Measurements from ENCODE around the gene TDRD12. TPM values are rescaled to one million over a fixed set of nuclear protein-coding genes. Genes with fewer than 3 reads are reported as not detected.
A peak's percentile ranks its signal among the peaks of the same experiment; 100 is the strongest.

TDRD12 gene
- total RNA-seq, 1 donor = 0.36 TPM

DNA sequence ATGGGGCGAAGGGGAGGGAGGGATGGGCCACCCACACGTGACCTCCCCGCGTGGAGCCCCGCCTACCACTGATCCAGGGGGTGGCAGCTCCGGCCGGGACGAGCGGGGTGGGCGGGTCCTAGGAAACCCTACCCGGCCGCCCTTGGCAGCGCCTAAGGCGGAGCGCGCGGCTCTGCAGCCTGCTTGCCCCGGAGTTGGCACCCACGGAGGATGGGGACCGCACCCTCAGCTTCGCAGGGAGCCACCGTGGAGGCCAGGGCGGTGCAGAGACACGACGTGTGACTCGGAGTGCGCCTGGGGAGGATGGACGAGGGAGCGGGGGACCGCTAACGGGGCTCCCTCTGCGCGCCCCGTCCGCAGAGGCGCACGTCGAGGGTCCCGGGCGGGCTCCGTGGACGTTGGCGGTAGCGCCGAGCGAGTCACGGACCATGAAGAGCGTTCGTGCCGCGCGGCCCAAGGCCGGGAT is 43.8 kb upstream of the TDRD12 start, which contains the start of gene RGS9BP:
Gene RGS9BP (plus strand): TSS at position 129 of the 466 bp plus-strand sequence. CDS start 416 bp downstream, outside the sequence.
- H3K79me2 ChIP-seq (ENCODE audit: insufficient read depth, low read length) = peaks cover 42% of the 10 kb centered on the region
- no peaks in the 10 kb centered on the region for H3K36me3 ChIP-seq (ENCODE audit: insufficient read depth, low read length)
- H3K4me2 ChIP-seq (ENCODE audit: insufficient read depth, low read length) = peak within 1 kb of the TSS; percentile 80
- peaks cover 28% of the 10 kb centered on the region for H4K20me1 ChIP-seq (ENCODE audit: insufficient read depth, low read length)
- H3K27ac ChIP-seq (ENCODE audit: low read depth, low read length) = no peak within 1 kb of the TSS
- DNase-seq (ENCODE audit: insufficient read length, low spot score, missing footprints) = peak; percentile 94
- H3K27me3 ChIP-seq (ENCODE audit: insufficient read depth, low read length) = peaks cover 22% of the 10 kb centered on the region
- H3K4me1 ChIP-seq (ENCODE audit: insufficient read depth, low read length) = peaks cover 10% of the 10 kb centered on the region
- H3K9me3 ChIP-seq (ENCODE audit: low read depth, low read length) = no peaks in the 10 kb centered on the region
- peak within 1 kb of the TSS; percentile 88 for H2AFZ ChIP-seq (ENCODE audit: low read length)
- peak within 1 kb of the TSS; percentile 96 for H3K4me3 ChIP-seq (ENCODE audit: insufficient read depth, low read length)
- TF ChIP-seq, protein P1, sequence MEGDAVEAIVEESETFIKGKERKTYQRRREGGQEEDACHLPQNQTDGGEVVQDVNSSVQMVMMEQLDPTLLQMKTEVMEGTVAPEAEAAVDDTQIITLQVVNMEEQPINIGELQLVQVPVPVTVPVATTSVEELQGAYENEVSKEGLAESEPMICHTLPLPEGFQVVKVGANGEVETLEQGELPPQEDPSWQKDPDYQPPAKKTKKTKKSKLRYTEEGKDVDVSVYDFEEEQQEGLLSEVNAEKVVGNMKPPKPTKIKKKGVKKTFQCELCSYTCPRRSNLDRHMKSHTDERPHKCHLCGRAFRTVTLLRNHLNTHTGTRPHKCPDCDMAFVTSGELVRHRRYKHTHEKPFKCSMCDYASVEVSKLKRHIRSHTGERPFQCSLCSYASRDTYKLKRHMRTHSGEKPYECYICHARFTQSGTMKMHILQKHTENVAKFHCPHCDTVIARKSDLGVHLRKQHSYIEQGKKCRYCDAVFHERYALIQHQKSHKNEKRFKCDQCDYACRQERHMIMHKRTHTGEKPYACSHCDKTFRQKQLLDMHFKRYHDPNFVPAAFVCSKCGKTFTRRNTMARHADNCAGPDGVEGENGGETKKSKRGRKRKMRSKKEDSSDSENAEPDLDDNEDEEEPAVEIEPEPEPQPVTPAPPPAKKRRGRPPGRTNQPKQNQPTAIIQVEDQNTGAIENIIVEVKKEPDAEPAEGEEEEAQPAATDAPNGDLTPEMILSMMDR (IDR thresholded peaks at IDR 0.05; ENCODE audit: extremely low read depth, low read depth, low read length) = no peak

DNA sequence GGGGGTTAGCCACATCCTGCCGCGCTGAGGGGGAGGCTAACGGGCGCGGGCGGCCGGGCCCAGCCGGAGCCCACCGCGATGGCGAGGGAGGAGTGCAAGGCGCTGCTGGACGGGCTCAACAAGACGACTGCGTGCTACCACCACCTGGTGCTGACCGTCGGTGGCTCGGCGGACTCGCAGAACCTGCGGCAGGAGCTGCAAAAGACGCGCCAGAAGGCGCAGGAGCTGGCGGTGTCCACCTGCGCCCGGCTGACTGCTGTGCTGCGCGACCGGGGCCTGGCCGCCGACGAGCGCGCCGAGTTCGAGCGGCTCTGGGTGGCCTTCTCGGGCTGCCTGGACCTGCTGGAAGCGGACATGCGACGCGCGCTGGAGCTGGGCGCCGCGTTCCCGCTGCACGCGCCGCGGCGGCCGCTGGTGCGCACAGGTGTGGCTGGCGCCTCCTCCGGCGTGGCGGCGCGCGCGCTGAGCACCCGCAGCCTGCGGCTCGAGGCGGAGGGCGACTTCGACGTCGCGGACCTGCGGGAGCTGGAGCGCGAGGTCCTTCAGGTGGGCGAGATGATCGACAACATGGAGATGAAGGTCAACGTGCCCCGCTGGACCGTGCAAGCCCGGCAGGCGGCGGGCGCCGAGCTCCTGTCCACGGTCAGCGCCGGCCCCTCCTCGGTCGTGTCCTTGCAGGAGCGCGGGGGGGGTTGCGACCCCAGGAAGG is 43.2 kb upstream of the TDRD12 start:
- peak overlapping the region; percentile 41 for H2AFZ ChIP-seq (ENCODE audit: low read length)
- DNase-seq (ENCODE audit: insufficient read length, low spot score, missing footprints) = no peak
- peaks cover 28% of the 10 kb centered on the region for H4K20me1 ChIP-seq (ENCODE audit: insufficient read depth, low read length)
- no peaks in the 10 kb centered on the region for H3K36me3 ChIP-seq (ENCODE audit: insufficient read depth, low read length)
- no peaks in the 10 kb centered on the region for H3K9me3 ChIP-seq (ENCODE audit: low read depth, low read length)
- H3K27ac ChIP-seq (ENCODE audit: low read depth, low read length) = no peak overlapping the region
- peaks cover 22% of the 10 kb centered on the region for H3K27me3 ChIP-seq (ENCODE audit: insufficient read depth, low read length)
- H3K4me3 ChIP-seq (ENCODE audit: insufficient read depth, low read length) = peak overlapping the region; percentile 96
- peaks cover 10% of the 10 kb centered on the region for H3K4me1 ChIP-seq (ENCODE audit: insufficient read depth, low read length)
- peak overlapping the region; percentile 80 for H3K4me2 ChIP-seq (ENCODE audit: insufficient read depth, low read length)
- H3K79me2 ChIP-seq (ENCODE audit: insufficient read depth, low read length) = peaks cover 36% of the 10 kb centered on the region
- TF ChIP-seq, protein P1 (IDR thresholded peaks at IDR 0.05; ENCODE audit: extremely low read depth, low read depth, low read length) = no peak

DNA sequence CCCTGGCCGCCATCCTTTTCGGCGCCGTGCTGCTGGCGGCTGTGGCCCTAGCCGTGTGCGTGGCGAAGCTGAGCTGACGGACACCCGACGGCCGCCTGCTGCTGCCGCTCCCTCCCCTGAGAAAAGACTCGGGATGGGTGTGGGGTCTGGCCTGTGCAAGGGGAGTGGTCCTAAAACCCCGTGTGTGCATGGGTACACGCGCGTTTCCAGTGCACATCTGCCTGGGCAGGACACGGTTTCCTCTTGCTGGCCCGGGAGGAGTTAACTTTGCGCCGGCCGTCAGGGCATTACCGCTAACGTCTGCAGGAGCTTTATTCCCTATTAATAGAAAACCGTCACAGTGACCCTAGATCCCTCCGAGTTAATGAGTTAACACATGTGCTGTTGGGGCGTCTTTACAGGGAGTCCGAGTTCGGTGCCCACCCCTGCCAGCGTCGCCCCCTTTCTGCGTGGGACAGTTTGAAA is 42.6 kb upstream of the TDRD12 start:
- H3K27me3 ChIP-seq (ENCODE audit: insufficient read depth, low read length) = peaks cover 22% of the 10 kb centered on the region
- peaks cover 10% of the 10 kb centered on the region for H3K4me1 ChIP-seq (ENCODE audit: insufficient read depth, low read length)
- H3K9me3 ChIP-seq (ENCODE audit: low read depth, low read length) = no peaks in the 10 kb centered on the region
- H3K79me2 ChIP-seq (ENCODE audit: insufficient read depth, low read length) = peaks cover 30% of the 10 kb centered on the region
- no peak overlapping the region for H3K27ac ChIP-seq (ENCODE audit: low read depth, low read length)
- H3K36me3 ChIP-seq (ENCODE audit: insufficient read depth, low read length) = no peaks in the 10 kb centered on the region
- no peak overlapping the region for H2AFZ ChIP-seq (ENCODE audit: low read length)
- no peak overlapping the region for H3K4me2 ChIP-seq (ENCODE audit: insufficient read depth, low read length)
- no peak overlapping the region for H3K4me3 ChIP-seq (ENCODE audit: insufficient read depth, low read length)
- DNase-seq (ENCODE audit: insufficient read length, low spot score, missing footprints) = no peak
- TF ChIP-seq, protein P1 (IDR thresholded peaks at IDR 0.05; ENCODE audit: extremely low read depth, low read depth, low read length) = no peak
- H4K20me1 ChIP-seq (ENCODE audit: insufficient read depth, low read length) = peaks cover 24% of the 10 kb centered on the region

DNA sequence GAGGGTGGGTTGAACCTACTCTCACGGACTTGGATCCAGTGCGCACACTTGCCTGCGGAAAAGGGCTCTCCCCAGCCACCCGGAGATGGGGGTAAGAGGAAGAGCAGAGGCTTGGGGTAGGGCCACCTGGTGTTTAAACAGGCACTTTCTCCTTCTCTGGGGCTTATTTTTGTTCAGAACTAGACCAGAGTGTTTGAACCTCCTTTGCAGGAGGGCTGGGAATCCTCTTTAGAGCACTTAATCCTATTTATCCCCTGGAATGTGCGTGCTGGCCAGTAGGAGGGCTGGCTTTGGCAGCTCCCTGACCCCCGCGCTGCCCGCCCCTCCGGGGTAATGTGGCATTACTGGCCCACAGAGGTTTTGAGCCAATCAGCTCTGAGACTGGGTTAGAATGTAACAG is 41.9 kb upstream of the TDRD12 start:
- TF ChIP-seq, protein P1 (IDR thresholded peaks at IDR 0.05; ENCODE audit: extremely low read depth, low read depth, low read length) = no peak
- H3K4me2 ChIP-seq (ENCODE audit: insufficient read depth, low read length) = no peak overlapping the region
- no peak overlapping the region for H2AFZ ChIP-seq (ENCODE audit: low read length)
- no peak for DNase-seq (ENCODE audit: insufficient read length, low spot score, missing footprints)
- peaks cover 23% of the 10 kb centered on the region for H3K79me2 ChIP-seq (ENCODE audit: insufficient read depth, low read length)
- H3K4me3 ChIP-seq (ENCODE audit: insufficient read depth, low read length) = no peak overlapping the region
- H3K4me1 ChIP-seq (ENCODE audit: insufficient read depth, low read length) = peaks cover 10% of the 10 kb centered on the region
- no peaks in the 10 kb centered on the region for H3K36me3 ChIP-seq (ENCODE audit: insufficient read depth, low read length)
- H3K27me3 ChIP-seq (ENCODE audit: insufficient read depth, low read length) = peaks cover 22% of the 10 kb centered on the region
- H3K27ac ChIP-seq (ENCODE audit: low read depth, low read length) = no peak overlapping the region
- peaks cover 17% of the 10 kb centered on the region for H4K20me1 ChIP-seq (ENCODE audit: insufficient read depth, low read length)
- no peaks in the 10 kb centered on the region for H3K9me3 ChIP-seq (ENCODE audit: low read depth, low read length)

All from osteoblast (primary cell).